Gastrocnemius medialis (tissue), 4 donors: ENCODE data around the gene FGF1.

Experiments
- POLR2A ChIP-seq, 2 donors: fragments of 450-650 bp; IDR thresholded peaks; one replicate each; pipeline ENCODE4 v1.6.1; 2017; ENCODE audit warnings: antibody characterized with exemption in 2 of 2, mild to moderate bottlenecking in 2 of 2, moderate library complexity in 2 of 2
- TF ChIP-seq, protein P1 (sequence below), 5 experiments: fragments of 450-650 bp in 3 of 5; fragments of 200-600 bp in 2 of 5; sonication (generic) in 2 of 5; IDR thresholded peaks in 4 of 5; conservative IDR thresholded peaks in 1 of 5; 1 replicate in 4 of 5; 2 replicates in 1 of 5; pipeline ENCODE4 v1.5.1; 2016 to 2019; ENCODE audit warnings: antibody characterized with exemption in 5 of 5, mild to moderate bottlenecking in 3 of 5, moderate library complexity in 3 of 5

DNA sequence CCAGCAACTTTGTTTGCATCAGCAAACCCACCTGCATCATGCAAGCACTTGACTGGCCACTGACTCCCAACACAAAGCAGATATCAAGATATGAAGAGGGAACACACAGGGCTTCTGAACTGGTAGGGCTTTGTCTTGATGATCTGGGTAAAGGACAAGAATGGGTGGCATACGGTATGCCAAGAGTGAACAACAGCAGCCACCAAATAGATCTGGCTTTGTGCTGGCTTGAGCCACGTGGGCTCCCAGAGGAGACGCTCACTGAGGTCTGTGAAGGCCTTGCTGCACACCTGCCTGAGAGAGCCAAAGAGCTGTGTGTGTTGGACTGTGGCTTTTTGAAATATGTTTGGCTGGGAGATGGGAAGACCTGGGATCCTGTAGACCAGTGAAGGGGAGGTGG is 43.5 kb downstream of the FGF1 start:
- TF ChIP-seq, protein P1, sequence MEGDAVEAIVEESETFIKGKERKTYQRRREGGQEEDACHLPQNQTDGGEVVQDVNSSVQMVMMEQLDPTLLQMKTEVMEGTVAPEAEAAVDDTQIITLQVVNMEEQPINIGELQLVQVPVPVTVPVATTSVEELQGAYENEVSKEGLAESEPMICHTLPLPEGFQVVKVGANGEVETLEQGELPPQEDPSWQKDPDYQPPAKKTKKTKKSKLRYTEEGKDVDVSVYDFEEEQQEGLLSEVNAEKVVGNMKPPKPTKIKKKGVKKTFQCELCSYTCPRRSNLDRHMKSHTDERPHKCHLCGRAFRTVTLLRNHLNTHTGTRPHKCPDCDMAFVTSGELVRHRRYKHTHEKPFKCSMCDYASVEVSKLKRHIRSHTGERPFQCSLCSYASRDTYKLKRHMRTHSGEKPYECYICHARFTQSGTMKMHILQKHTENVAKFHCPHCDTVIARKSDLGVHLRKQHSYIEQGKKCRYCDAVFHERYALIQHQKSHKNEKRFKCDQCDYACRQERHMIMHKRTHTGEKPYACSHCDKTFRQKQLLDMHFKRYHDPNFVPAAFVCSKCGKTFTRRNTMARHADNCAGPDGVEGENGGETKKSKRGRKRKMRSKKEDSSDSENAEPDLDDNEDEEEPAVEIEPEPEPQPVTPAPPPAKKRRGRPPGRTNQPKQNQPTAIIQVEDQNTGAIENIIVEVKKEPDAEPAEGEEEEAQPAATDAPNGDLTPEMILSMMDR (IDR thresholded peaks at IDR 0.05 in 4 of 5, conservative IDR thresholded peaks at IDR 0.05 in 1 of 5), result no peak
- no peak for TF ChIP-seq POLR2A (IDR thresholded peaks at IDR 0.05)
